NK-92 treated with Interleukin-12 subunit alpha and Interleukin-12 subunit beta, amount 100 ng/mL, for 24 hours (cell line): ENCODE results near the gene GAS6.

Source experiments
- DNase-seq: peaks from one replicate; lab custom pipeline; 2025; lab: John Stamatoyannopoulos, UW

Gene GAS6

GRCh38 chr13:113887700-113888201, 23.9 kb upstream of the GAS6 start:
- DNase-seq = no peak

- DNase-seq = no peak
These were observed 22.8 kb upstream of the GAS6 start for GRCh38 chr13:113886561-113887112.

GRCh38 chr13:113884821-113885220, 20.9 kb upstream of the GAS6 start:
- no peak for DNase-seq

- no peak for DNase-seq
These were observed 20.3 kb upstream of the GAS6 start for GRCh38 chr13:113883921-113884804.

- DNase-seq = no peak
These were observed 19.5 kb upstream of the GAS6 start for GRCh38 chr13:113883314-113883811.

GRCh38 chr13:113882716-113883115, 18.8 kb upstream of the GAS6 start:
- no peak for DNase-seq

- no peak for DNase-seq
These were observed 18.4 kb upstream of the GAS6 start for GRCh38 chr13:113882267-113882630.

- no peak for DNase-seq
These were observed 17.9 kb upstream of the GAS6 start for GRCh38 chr13:113881614-113882266.

- DNase-seq = no peak
These were observed 17.1 kb upstream of the GAS6 start for GRCh38 chr13:113880651-113881611.

- DNase-seq = no peak
These were observed 15.9 kb upstream of the GAS6 start for GRCh38 chr13:113879494-113880360.

GRCh38 chr13:113879017-113879416, 15.1 kb upstream of the GAS6 start:
- no peak for DNase-seq

GRCh38 chr13:113877149-113877990, 13.5 kb upstream of the GAS6 start:
- no peak for DNase-seq

- no peak for DNase-seq
These were observed 12.7 kb upstream of the GAS6 start for GRCh38 chr13:113876346-113877148.

- DNase-seq = no peak
These were observed 12.0 kb upstream of the GAS6 start for GRCh38 chr13:113875837-113876281.

GRCh38 chr13:113875429-113875815, 11.5 kb upstream of the GAS6 start:
- no peak for DNase-seq

GRCh38 chr13:113874579-113875428, 10.9 kb upstream of the GAS6 start:
- DNase-seq = no peak

GRCh38 chr13:113874177-113874576, 10.3 kb upstream of the GAS6 start:
- no peak for DNase-seq

GRCh38 chr13:113869263-113869662, 5.4 kb upstream of the GAS6 start:
- DNase-seq = no peak
